IMR-90 (cell line): Measurements from ENCODE around the gene GRIN2A. TPM values are rescaled to one million over a fixed set of nuclear protein-coding genes. Genes with fewer than 3 reads are reported as not detected.

Experiments
- ATAC-seq: fragments of 200-7000 bp; cut with Tn5 transposase; 2 replicates; pipeline ENCODE4 v1.9.1; 2020; ENCODE audit warnings: low read depth, mild to moderate bottlenecking, moderate library complexity
- BruUV-seq: library from RNA; stranded (reverse); fragments of 400-500 nt; replicated peaks from 2 replicates; lab custom pipeline; 2021; lab: Mats Ljungman, UMichigan
- CTCF ChIA-PET: fragments of 300-600 bp; formaldehyde crosslinking; extraction: SDS; loops from one replicate; lab custom pipeline; 2021; ENCODE audit warnings: antibody characterized with exemption; lab: Yijun Ruan, JAX
- POLR2A ChIA-PET: fragments of 300-600 bp; sonication (Branson Sonifier 250); formaldehyde crosslinking; loops from one replicate; lab custom pipeline; 2022; ENCODE audit warnings: antibody characterized with exemption; ENCODE audit not compliant: unreplicated experiment; lab: Charles Lee
- DNase-seq: peaks from one replicate; pipeline ENCODE4 v3.0.0; 2013
- H2AFZ ChIP-seq: replicated peaks from 2 replicates; pipeline ENCODE3; 2013; ENCODE audit warnings: low read length, mild to moderate bottlenecking; ENCODE audit not compliant: poor library complexity
- H2AK5ac ChIP-seq: 2 replicates; pipeline ENCODE4 v1.6.1; 2013; ENCODE audit warnings: low read depth, low read length, inconsistent platforms
- H2AK9ac ChIP-seq: replicated peaks from 2 replicates; pipeline ENCODE3; 2013; ENCODE audit warnings: mild to moderate bottlenecking, low read depth, low read length, moderate library complexity; ENCODE audit not compliant: poor library complexity
- H2BK120ac ChIP-seq: 2 replicates; pipeline ENCODE4 v1.6.1; 2013; ENCODE audit warnings: low read depth, low read length, inconsistent platforms
- H2BK15ac ChIP-seq: 3 replicates; pipeline ENCODE4 v1.6.1; 2013; ENCODE audit warnings: low read depth, low read length, inconsistent platforms
- H2BK20ac ChIP-seq: 2 replicates; pipeline ENCODE4 v1.6.1; 2013; ENCODE audit warnings: low read depth, mild to moderate bottlenecking, inconsistent platforms, low read length, moderate library complexity
- H2BK5ac ChIP-seq: 2 replicates; pipeline ENCODE4 v1.6.1; 2013; ENCODE audit warnings: mild to moderate bottlenecking, low read depth, low read length, inconsistent platforms; ENCODE audit not compliant: poor library complexity, severe bottlenecking
- H3K14ac ChIP-seq: replicated peaks from 2 replicates; pipeline ENCODE4 v1.6.1; 2013; ENCODE audit warnings: low read depth, low read length, inconsistent platforms
- H3K18ac ChIP-seq: 2 replicates; pipeline ENCODE4 v1.6.1; 2013; ENCODE audit warnings: low read depth, low read length, control low read depth
- H3K23ac ChIP-seq: 2 replicates; pipeline ENCODE4 v1.6.1; 2013; ENCODE audit warnings: low read depth, low read length, inconsistent platforms
- H3K27ac ChIP-seq: 2 replicates; pipeline ENCODE4 v1.5.1; 2013; ENCODE audit warnings: mild to moderate bottlenecking, control low read depth, low read length; ENCODE audit not compliant: insufficient read depth
- H3K27me3 ChIP-seq: 2 replicates; pipeline ENCODE4 v1.6.1; 2013; ENCODE audit warnings: low read length; ENCODE audit not compliant: control insufficient read depth, insufficient read depth
- H3K36me3 ChIP-seq: 2 replicates; pipeline ENCODE4 v1.6.1; 2013; ENCODE audit warnings: low read length, mixed read lengths; ENCODE audit not compliant: control insufficient read depth, insufficient read depth
- H3K4ac ChIP-seq: 2 replicates; pipeline ENCODE4 v1.6.1; 2013; ENCODE audit warnings: low read depth, low read length, inconsistent platforms
- H3K4me1 ChIP-seq: 2 replicates; pipeline ENCODE4 v1.6.1; 2013; ENCODE audit warnings: low read length, mixed read lengths; ENCODE audit not compliant: control insufficient read depth, insufficient read depth
- H3K4me2 ChIP-seq: 2 replicates; pipeline ENCODE4 v1.6.1; 2013; ENCODE audit warnings: low read depth, mild to moderate bottlenecking, control low read depth, low read length, moderate library complexity
- H3K4me3 ChIP-seq: 2 replicates; pipeline ENCODE4 v1.5.1; 2013; ENCODE audit warnings: low read depth, mild to moderate bottlenecking, control low read depth, low read length, moderate library complexity; ENCODE audit not compliant: insufficient read depth
- H3K56ac ChIP-seq: 2 replicates; pipeline ENCODE4 v1.6.1; 2013; ENCODE audit warnings: low read length, inconsistent platforms; ENCODE audit not compliant: insufficient read depth; ENCODE audit errors: extremely low read depth
- H3K79me1 ChIP-seq, 2 experiments: 2 replicates each; pipeline ENCODE4 v1.6.1; 2013; ENCODE audit warnings: low read length in 2 of 2, inconsistent platforms in 1 of 2, low read depth in 1 of 2
- H3K9ac ChIP-seq: 2 replicates; pipeline ENCODE4 v1.6.1; 2013; ENCODE audit warnings: low read depth, low read length, control low read depth
- H3K9me1 ChIP-seq: 2 replicates; pipeline ENCODE4 v1.6.1; 2013; ENCODE audit warnings: low read length, inconsistent platforms; ENCODE audit not compliant: insufficient read depth
- H3K9me3 ChIP-seq: 2 replicates; pipeline ENCODE4 v1.6.1; 2013; ENCODE audit warnings: low read length; ENCODE audit not compliant: control insufficient read depth, insufficient read depth
- H4K20me1 ChIP-seq: 2 replicates; pipeline ENCODE4 v1.6.1; 2013; ENCODE audit warnings: low read length, inconsistent platforms; ENCODE audit not compliant: insufficient read depth
- H4K5ac ChIP-seq: 2 replicates; pipeline ENCODE4 v1.6.1; 2013; ENCODE audit warnings: mild to moderate bottlenecking, low read depth, low read length, control low read depth
- H4K8ac ChIP-seq, 2 experiments: 2 replicates each; pipeline ENCODE4 v1.6.1; 2013; ENCODE audit warnings: low read depth in 2 of 2, low read length in 2 of 2, control low read depth in 1 of 2, inconsistent platforms in 1 of 2
- H4K91ac ChIP-seq: 2 replicates; pipeline ENCODE4 v1.6.1; 2013; ENCODE audit warnings: low read depth, low read length, inconsistent platforms; ENCODE audit not compliant: insufficient read depth
- CTCF ChIP-seq: conservative IDR thresholded peaks from 2 replicates; pipeline ENCODE4 v1.5.1; 2012; ENCODE audit warnings: mild to moderate bottlenecking, low read depth, low read length, improper control_type of control experiment
- ELK1 ChIP-seq: fragments of 150-350 bp; IDR thresholded peaks from 2 replicates; pipeline ENCODE4 v1.6.1; 2016; ENCODE audit warnings: low read depth, mild to moderate bottlenecking, low read length, moderate library complexity, borderline replicate concordance
- MAZ ChIP-seq: IDR thresholded peaks from 2 replicates; pipeline ENCODE4 v1.6.1; 2012; ENCODE audit warnings: low read depth, mild to moderate bottlenecking, low read length, improper control_type of control experiment, moderate library complexity, borderline replicate concordance
- MXI1 ChIP-seq: IDR thresholded peaks from 2 replicates; pipeline ENCODE4 v1.6.1; 2012; ENCODE audit warnings: low read depth, mild to moderate bottlenecking, low read length, moderate library complexity, borderline replicate concordance
- NFE2L2 ChIP-seq: fragments of 150-350 bp; IDR thresholded peaks from 2 replicates; pipeline ENCODE4 v1.6.1; 2016; ENCODE audit warnings: low read depth, mild to moderate bottlenecking, low read length
- RFX5 ChIP-seq: IDR thresholded peaks from 2 replicates; pipeline ENCODE4 v1.8.0; 2012; ENCODE audit warnings: low read depth, mild to moderate bottlenecking, low read length, moderate library complexity
- WGBS, 2 experiments: methylation state at CpG; one replicate each; pipeline versions ENCODE4 v1.1.5 to v1.1.7; 2013; ENCODE audit warnings: missing lambda C conversion rate in 2 of 2; ENCODE audit not compliant: insufficient read length in 1 of 2; ENCODE audit errors: extremely low coverage in 2 of 2; 5-methylcytosine and 5-hydroxymethylcytosine counted together
- dilution Hi-C: fragments of 300-500 bp; cut with HindIII; formaldehyde crosslinking; loops from one replicate; pipeline ENCODE4 v1.14.3; 2018; ENCODE audit warnings: low sequenced_read_pairs; ENCODE audit not compliant: unreplicated experiment
- in situ Hi-C: fragments of 300-500 bp; cut with MboI; formaldehyde crosslinking; loops from 3 replicates; pipeline ENCODE4 v1.14.3; 2019; ENCODE audit warnings: low sequenced_read_pairs, inconsistent platforms, mixed read lengths
- intact Hi-C: fragments of 100-400 bp; cut with micrococcal nuclease; formaldehyde crosslinking; loops from 2 replicates; pipeline ENCODE4 v1.10.0; 2022
- polyA plus RNA-seq, 3 experiments: library from polyadenylated mRNA; depleted of rRNA; stranded (reverse); fragments of >200 nt; gene quantifications; 2 replicates each; pipeline ENCODE4 v1.2.3, GENCODE V29; 2012; ENCODE audit warnings: low replicate concordance in 1 of 3
- total RNA-seq: library from RNA; depleted of rRNA; stranded (reverse); fragments of >200 nt; gene quantifications from 2 replicates; pipeline ENCODE4 v1.2.3, GENCODE V29; 2012

Gene GRIN2A
- total and polyA plus RNA-seq, 2 of the 4 experiments (the other 2 are of a cell fraction): under 0.01 TPM; not detected in 1

- no peak overlapping the region for H3K9ac ChIP-seq
- H3K4me2 ChIP-seq: no peak overlapping the region
- H3K4me1 ChIP-seq: no peaks in the 10 kb centered on the region
- dilution Hi-C loops: no loop called here
- no peaks in the 10 kb centered on the region for H3K9me1 ChIP-seq
- no peak overlapping the region for H3K18ac ChIP-seq
- H4K8ac ChIP-seq: no peak overlapping the region
- CTCF ChIA-PET: no interaction called here
- no peak overlapping the region for H2BK120ac ChIP-seq
- no peaks in the 10 kb centered on the region for H3K79me1 ChIP-seq
- no peak overlapping the region for H2BK15ac ChIP-seq
- no peak overlapping the region for H3K4ac ChIP-seq
- POLR2A ChIA-PET: no interaction called here
- H3K14ac ChIP-seq: no peak overlapping the region
- H4K20me1 ChIP-seq: no peaks in the 10 kb centered on the region
- H3K4me3 ChIP-seq: no peak overlapping the region
- no peak for TF ChIP-seq MAZ
- no peak for TF ChIP-seq RFX5
- TF ChIP-seq CTCF: no peak
- TF ChIP-seq ELK1: no peak
- TF ChIP-seq NFE2L2: no peak
- TF ChIP-seq MXI1: no peak
- H2BK20ac ChIP-seq: no peak overlapping the region
- H3K27ac ChIP-seq: no peak overlapping the region
- ATAC-seq (no peak), DNase-seq (no peak)
- no peak overlapping the region for H2AFZ ChIP-seq
- no CpG with 5 or more reads among the region's 5 CpGs for WGBS, 2 experiments
- BruUV-seq: no TSS peak
- no peak overlapping the region for H4K91ac ChIP-seq
- H3K27me3 ChIP-seq: no peaks in the 10 kb centered on the region
- no peaks in the 10 kb centered on the region for H3K36me3 ChIP-seq
- H3K23ac ChIP-seq: no peak overlapping the region
- in situ Hi-C loops: no loop called here
- no peak overlapping the region for H3K56ac ChIP-seq
- no peak overlapping the region for H2BK5ac ChIP-seq
- H2AK9ac ChIP-seq: no peak overlapping the region
- intact Hi-C loops: no loop called here
- no peak overlapping the region for H2AK5ac ChIP-seq
- H3K9me3 ChIP-seq: peaks cover 26% of the 10 kb centered on the region
- H4K5ac ChIP-seq: no peak overlapping the region
These were observed 406.2 kb downstream of the GRIN2A start for GRCh38 chr16:9775998-9776397.
